ENCODE measurements around the gene S100A6. TPM values are rescaled to one million over a fixed set of nuclear protein-coding genes. Genes with fewer than 3 reads are reported as not detected.
"Not testable (repeated sequence)": the region's sequence is repeated elsewhere in the genome, so short reads cannot be mapped to it uniquely, and the experiment has no call there.

Gene S100A6
- total and polyA plus RNA-seq, 11 donors = 157 to 1,213 (median 360) TPM

GRCh38 chr1:153578936-153579335 lies 43.1 kb upstream of the S100A6 start:
- no peaks in the 10 kb centered on the region for H3K4me1 ChIP-seq
- H3K4me3 ChIP-seq = no peak overlapping the region
- no peak overlapping the region for H3K27ac ChIP-seq
- H3K9me3 ChIP-seq = no peaks in the 10 kb centered on the region
- ATAC-seq (no peak), DNase-seq (no peak)
- H3K27me3 ChIP-seq = no peaks in the 10 kb centered on the region
- intact Hi-C loops (cut with DNase I) = loop anchor here in 5 of 10 donors (10.0 kb wide), 4 partner anchors 76 to 224 kb away; partner anchors contain the start of genes S100A9 (in 1 of the 5) and SNAPIN (in 1 of the 5)
- 76 to 89% (median 85%) methylated on average over 3 of the region's 3 CpGs for WGBS, 4 donors
- H3K36me3 ChIP-seq = no peaks in the 10 kb centered on the region
- no peak for TF ChIP-seq CTCF (IDR thresholded peaks at IDR 0.05)
- TF ChIP-seq POLR2A (IDR thresholded peaks at IDR 0.05) = no peak

- intact Hi-C loops (cut with DNase I) = loop anchor here in 5 of 10 donors (10.0 kb wide), 4 partner anchors 76 to 224 kb away; partner anchors contain the start of genes S100A9 (in 1 of the 5) and SNAPIN (in 1 of the 5)
- Histone ChIP-seq H3K36me3 (no peaks in the 10 kb centered on the region), H3K27ac (no peak overlapping the region), H3K4me3 (no peak overlapping the region), H3K9me3 (no peaks in the 10 kb centered on the region), H3K27me3 (no peaks in the 10 kb centered on the region), H3K4me1 (peaks cover 0 to 3% (median 0%) of the 10 kb centered on the region in 12 donors)
- ATAC-seq (no peak), DNase-seq (no peak)
- TF ChIP-seq POLR2A (IDR thresholded peaks at IDR 0.05) (no peak), CTCF (IDR thresholded peaks at IDR 0.05) (no peak)
Measured at GRCh38 chr1:153578490-153578889, 42.7 kb upstream of the S100A6 start.

- no peak for TF ChIP-seq CTCF (IDR thresholded peaks at IDR 0.05)
- no peak for TF ChIP-seq POLR2A (IDR thresholded peaks at IDR 0.05)
- peaks cover 0 to 11% (median 2%) of the 10 kb centered on the region in 12 donors for H3K4me1 ChIP-seq
- no peaks in the 10 kb centered on the region for H3K27me3 ChIP-seq
- 62 to 72% (median 67%) methylated on average over 9 of the region's 9 CpGs for WGBS, 4 donors
- no peaks in the 10 kb centered on the region for H3K36me3 ChIP-seq
- ATAC-seq = peak in 1 of 4 donors; percentile 45
- H3K27ac ChIP-seq = no peak overlapping the region
- intact Hi-C loops (cut with DNase I) = loop anchor here in 5 of 10 donors (10.0 kb wide), 4 partner anchors 77 to 223 kb away; partner anchors contain the start of genes S100A9 (in 1 of the 5) and SNAPIN (in 1 of the 5)
- no peak for DNase-seq
- H3K4me3 ChIP-seq = no peak overlapping the region
- H3K9me3 ChIP-seq = no peaks in the 10 kb centered on the region
Measured at GRCh38 chr1:153577624-153578051, 41.8 kb upstream of the S100A6 start.

DNA sequence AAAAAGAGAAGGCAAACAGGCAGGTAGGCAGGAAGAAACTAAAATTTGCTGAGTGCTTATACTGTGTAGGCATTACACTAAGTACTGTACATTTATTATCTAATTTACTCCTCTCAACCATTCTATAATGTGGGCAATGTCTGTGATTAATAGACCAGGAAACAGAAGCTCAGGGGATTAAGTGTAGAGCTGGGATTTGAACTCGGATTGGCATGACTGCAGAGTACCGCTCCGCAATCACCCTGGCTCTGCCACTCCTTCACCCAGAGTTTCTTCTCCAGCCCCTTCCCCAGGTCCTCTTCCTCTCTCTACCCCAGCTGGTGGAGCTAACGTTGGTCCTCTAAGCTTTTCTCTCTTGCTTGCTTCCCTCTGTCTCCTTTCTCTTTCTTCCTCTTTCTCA lies 41.3 kb upstream of the S100A6 start:
- intact Hi-C loops (cut with DNase I) = loop anchor here in 5 of 10 donors (10.0 kb wide), 4 partner anchors 78 to 222 kb away; partner anchors contain the start of genes S100A9 (in 1 of the 5) and SNAPIN (in 1 of the 5)

DNA sequence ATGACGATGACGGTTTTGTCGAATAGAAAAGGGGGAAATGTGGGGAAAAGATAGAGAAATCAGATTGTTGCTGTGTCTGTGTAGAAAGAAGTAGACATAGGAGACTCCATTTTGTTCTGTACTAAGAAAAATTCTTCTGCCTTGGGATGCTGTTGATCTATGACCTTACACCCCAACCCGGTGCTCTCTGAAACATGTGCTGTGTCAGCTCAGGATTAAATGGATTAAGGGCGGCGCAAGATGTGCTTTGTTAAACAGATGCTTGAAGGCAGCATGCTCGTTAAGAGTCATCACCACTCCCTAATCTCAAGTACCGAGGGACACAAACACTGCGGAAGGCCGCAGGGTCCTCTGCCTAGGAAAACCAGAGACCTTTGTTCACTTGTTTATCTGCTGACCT lies 39.7 kb upstream of the S100A6 start:
- 89 to 92% (median 91%) methylated on average over 10 of the region's 10 CpGs for WGBS, 4 donors
- not testable (repeated sequence) for H3K36me3 ChIP-seq, H3K27ac ChIP-seq, ATAC-seq, H3K9me3 ChIP-seq, DNase-seq, H3K27me3 ChIP-seq, H3K4me3 ChIP-seq
- intact Hi-C loops (cut with DNase I) = loop anchor here in 5 of 10 donors (10.0 kb wide), 4 partner anchors 79 to 221 kb away; partner anchors contain the start of genes S100A9 (in 1 of the 5) and SNAPIN (in 1 of the 5)
- H3K4me1 ChIP-seq = peaks cover 0 to 20% (median 5%) of the 10 kb centered on the region in 12 donors

More for the DNA sequence above, 41.3 kb upstream of the S100A6 start:
- ATAC-seq = no peak
- no peak overlapping the region for H3K4me3 ChIP-seq
- H3K27ac ChIP-seq = no peak overlapping the region
- DNase-seq = no peak
- no peaks in the 10 kb centered on the region for H3K36me3 ChIP-seq
- WGBS, 4 donors = 74 to 81% (median 78%) methylated on average over 4 of the region's 4 CpGs
- no peak for TF ChIP-seq CTCF (IDR thresholded peaks at IDR 0.05)
- H3K9me3 ChIP-seq = no peaks in the 10 kb centered on the region
- H3K4me1 ChIP-seq = peaks cover 0 to 16% (median 5%) of the 10 kb centered on the region in 12 donors
- no peaks in the 10 kb centered on the region for H3K27me3 ChIP-seq

- not testable (repeated sequence) for H3K36me3 ChIP-seq, ATAC-seq, DNase-seq, H3K27ac ChIP-seq, H3K4me3 ChIP-seq, H3K9me3 ChIP-seq, H3K27me3 ChIP-seq
- intact Hi-C loops (cut with DNase I) = loop anchor here in 5 of 10 donors (10.0 kb wide), 4 partner anchors 80 to 220 kb away; partner anchors contain the start of genes S100A9 (in 1 of the 5) and SNAPIN (in 1 of the 5)
- H3K4me1 ChIP-seq = peaks cover 0 to 20% (median 5%) of the 10 kb centered on the region in 12 donors
- 88 to 95% (median 92%) methylated on average over 20 to 35 of the region's 35 CpGs for WGBS, 4 donors
Measured at GRCh38 chr1:153575081-153575491, 39.3 kb upstream of the S100A6 start.

Measured in heart left ventricle (tissue), 16 donors.